ENCODE results near the gene NCBP2L.
A peak's percentile ranks its signal among the peaks of the same experiment; 100 is the strongest.

Gene NCBP2L

GRCh38 chrX:107825698-107826237, 48.2 kb downstream of the NCBP2L start, which contains the start of gene MID2:
MID2 (plus strand) TSS chrX:107825866; CDS start chrX:107826427, 561 bp downstream.
- no peak for TF ChIP-seq POLR2A (IDR thresholded peaks at IDR 0.05; ENCODE audit: low read depth, low read length)
- TF ChIP-seq TAF1 (IDR thresholded peaks at IDR 0.05; ENCODE audit: low read depth, low read length), result no peak
- TF ChIP-seq POLR2AphosphoS5 (IDR thresholded peaks at IDR 0.05; ENCODE audit: low read depth, low read length), result no peak
- no peak for TF ChIP-seq SPI1 (IDR thresholded peaks at IDR 0.05; ENCODE audit: low read depth, low read length)
- no peak for TF ChIP-seq POU2F2 (IDR thresholded peaks at IDR 0.05; ENCODE audit: low read depth, low read length)
- no peak for TF ChIP-seq PAX5 (IDR thresholded peaks at IDR 0.05; ENCODE audit: insufficient read depth, low read length, severe bottlenecking)
- no peak for FAIRE-seq
- DNase-seq (ENCODE audit: insufficient read length, low spot score), result peak; percentile 6

- TF ChIP-seq POLR2AphosphoS5 (IDR thresholded peaks at IDR 0.05; ENCODE audit: low read depth, low read length) (no peak), TAF1 (IDR thresholded peaks at IDR 0.05; ENCODE audit: low read depth, low read length) (no peak), POU2F2 (IDR thresholded peaks at IDR 0.05; ENCODE audit: low read depth, low read length) (no peak), SPI1 (IDR thresholded peaks at IDR 0.05; ENCODE audit: low read depth, low read length) (no peak)
- no peak for FAIRE-seq
- DNase-seq (ENCODE audit: insufficient read length, low spot score), result peak; percentile 24
Observed at GRCh38 chrX:107826238-107827029, 48.9 kb downstream of the NCBP2L start.

- FAIRE-seq, result no peak
- no peak for TF ChIP-seq POLR2AphosphoS5 (IDR thresholded peaks at IDR 0.05; ENCODE audit: low read depth, low read length)
- TF ChIP-seq PAX5 (IDR thresholded peaks at IDR 0.05; ENCODE audit: insufficient read depth, low read length, severe bottlenecking), result no peak
- TF ChIP-seq POU2F2 (IDR thresholded peaks at IDR 0.05; ENCODE audit: low read depth, low read length), result no peak
- TF ChIP-seq SPI1 (IDR thresholded peaks at IDR 0.05; ENCODE audit: low read depth, low read length), result no peak
- no peak for TF ChIP-seq POLR2A (IDR thresholded peaks at IDR 0.05; ENCODE audit: low read depth, low read length)
- TF ChIP-seq TAF1 (IDR thresholded peaks at IDR 0.05; ENCODE audit: low read depth, low read length), result no peak
- DNase-seq (ENCODE audit: insufficient read length, low spot score), result no peak
Observed at GRCh38 chrX:107827030-107827831, 49.7 kb downstream of the NCBP2L start.

GRCh38 chrX:107827852-107828251, 50.3 kb downstream of the NCBP2L start:
- FAIRE-seq (no peak), DNase-seq (ENCODE audit: insufficient read length, low spot score) (no peak)
- TF ChIP-seq TAF1 (IDR thresholded peaks at IDR 0.05; ENCODE audit: low read depth, low read length) (no peak), SPI1 (IDR thresholded peaks at IDR 0.05; ENCODE audit: low read depth, low read length) (no peak), POU2F2 (IDR thresholded peaks at IDR 0.05; ENCODE audit: low read depth, low read length) (no peak), POLR2A (IDR thresholded peaks at IDR 0.05; ENCODE audit: low read depth, low read length) (no peak), POLR2AphosphoS5 (IDR thresholded peaks at IDR 0.05; ENCODE audit: low read depth, low read length) (no peak), PAX5 (IDR thresholded peaks at IDR 0.05; ENCODE audit: insufficient read depth, low read length, severe bottlenecking) (no peak)

GRCh38 chrX:107829878-107830277, 52.3 kb downstream of the NCBP2L start:
- no peak for DNase-seq (ENCODE audit: insufficient read length, low spot score)
- TF ChIP-seq TAF1 (IDR thresholded peaks at IDR 0.05; ENCODE audit: low read depth, low read length) (no peak), PAX5 (IDR thresholded peaks at IDR 0.05; ENCODE audit: insufficient read depth, low read length, severe bottlenecking) (no peak), POLR2A (IDR thresholded peaks at IDR 0.05; ENCODE audit: low read depth, low read length) (no peak), SPI1 (IDR thresholded peaks at IDR 0.05; ENCODE audit: low read depth, low read length) (no peak), POLR2AphosphoS5 (IDR thresholded peaks at IDR 0.05; ENCODE audit: low read depth, low read length) (no peak), POU2F2 (IDR thresholded peaks at IDR 0.05; ENCODE audit: low read depth, low read length) (no peak)
- no peak for FAIRE-seq

GRCh38 chrX:107831071-107831730, 53.7 kb downstream of the NCBP2L start:
- FAIRE-seq, result no peak
- no peak for DNase-seq (ENCODE audit: insufficient read length, low spot score)
- TF ChIP-seq PAX5 (IDR thresholded peaks at IDR 0.05; ENCODE audit: insufficient read depth, low read length, severe bottlenecking) (no peak), POU2F2 (IDR thresholded peaks at IDR 0.05; ENCODE audit: low read depth, low read length) (no peak), POLR2A (IDR thresholded peaks at IDR 0.05; ENCODE audit: low read depth, low read length) (no peak), SPI1 (IDR thresholded peaks at IDR 0.05; ENCODE audit: low read depth, low read length) (no peak), TAF1 (IDR thresholded peaks at IDR 0.05; ENCODE audit: low read depth, low read length) (no peak), POLR2AphosphoS5 (IDR thresholded peaks at IDR 0.05; ENCODE audit: low read depth, low read length) (no peak)

- FAIRE-seq (no peak), DNase-seq (ENCODE audit: insufficient read length, low spot score) (no peak)
- TF ChIP-seq POLR2A (IDR thresholded peaks at IDR 0.05; ENCODE audit: low read depth, low read length), result no peak
- no peak for TF ChIP-seq TAF1 (IDR thresholded peaks at IDR 0.05; ENCODE audit: low read depth, low read length)
- no peak for TF ChIP-seq POLR2AphosphoS5 (IDR thresholded peaks at IDR 0.05; ENCODE audit: low read depth, low read length)
- TF ChIP-seq POU2F2 (IDR thresholded peaks at IDR 0.05; ENCODE audit: low read depth, low read length), result no peak
- no peak for TF ChIP-seq SPI1 (IDR thresholded peaks at IDR 0.05; ENCODE audit: low read depth, low read length)
- no peak for TF ChIP-seq PAX5 (IDR thresholded peaks at IDR 0.05; ENCODE audit: insufficient read depth, low read length, severe bottlenecking)
Observed at GRCh38 chrX:107834275-107835201, 57.0 kb downstream of the NCBP2L start.

- DNase-seq (ENCODE audit: insufficient read length, low spot score), result no peak
- FAIRE-seq, result no peak
Observed at GRCh38 chrX:107836958-107837357, 59.4 kb downstream of the NCBP2L start.

More at GRCh38 chrX:107836958-107837357, 59.4 kb downstream of the NCBP2L start:
- no peak for TF ChIP-seq POU2F2 (IDR thresholded peaks at IDR 0.05; ENCODE audit: low read depth, low read length)
- TF ChIP-seq POLR2A (IDR thresholded peaks at IDR 0.05; ENCODE audit: low read depth, low read length), result no peak
- TF ChIP-seq POLR2AphosphoS5 (IDR thresholded peaks at IDR 0.05; ENCODE audit: low read depth, low read length), result no peak
- no peak for TF ChIP-seq PAX5 (IDR thresholded peaks at IDR 0.05; ENCODE audit: insufficient read depth, low read length, severe bottlenecking)
- TF ChIP-seq TAF1 (IDR thresholded peaks at IDR 0.05; ENCODE audit: low read depth, low read length), result no peak
- TF ChIP-seq SPI1 (IDR thresholded peaks at IDR 0.05; ENCODE audit: low read depth, low read length), result no peak
